GM21619 (cell line): ENCODE measurements around the gene TPBGL.

Experiments
- ATAC-seq: cut with Tn5 transposase; IDR thresholded peaks from one replicate; pipeline ENCODE4 v1.9.1; 2021; ENCODE audit not compliant: unreplicated experiment

The TPBGL gene

GRCh38 chr11:75289919-75290318 lies 49.3 kb downstream of the TPBGL start:
- ATAC-seq, result no peak

DNA sequence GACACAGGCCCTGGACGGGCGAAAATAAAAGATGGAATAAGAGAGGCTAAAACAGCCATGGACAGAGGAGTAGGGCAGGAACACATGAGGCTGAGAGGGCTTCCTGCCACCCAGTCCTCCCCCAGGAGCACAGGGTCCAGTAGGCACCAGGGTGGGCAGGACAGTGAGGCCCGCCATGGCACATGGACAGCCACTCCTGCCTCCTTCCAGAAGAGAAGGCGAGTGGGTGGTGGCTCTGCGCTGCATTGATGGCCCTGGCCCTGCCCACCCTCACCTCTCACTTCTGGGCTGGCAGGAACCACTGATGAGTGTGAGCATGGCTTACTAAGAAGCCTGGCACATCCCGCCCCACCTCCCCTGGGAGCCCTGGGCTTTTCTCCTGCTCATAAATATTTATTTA lies 51.2 kb downstream of the TPBGL start:
- no peak for ATAC-seq

DNA sequence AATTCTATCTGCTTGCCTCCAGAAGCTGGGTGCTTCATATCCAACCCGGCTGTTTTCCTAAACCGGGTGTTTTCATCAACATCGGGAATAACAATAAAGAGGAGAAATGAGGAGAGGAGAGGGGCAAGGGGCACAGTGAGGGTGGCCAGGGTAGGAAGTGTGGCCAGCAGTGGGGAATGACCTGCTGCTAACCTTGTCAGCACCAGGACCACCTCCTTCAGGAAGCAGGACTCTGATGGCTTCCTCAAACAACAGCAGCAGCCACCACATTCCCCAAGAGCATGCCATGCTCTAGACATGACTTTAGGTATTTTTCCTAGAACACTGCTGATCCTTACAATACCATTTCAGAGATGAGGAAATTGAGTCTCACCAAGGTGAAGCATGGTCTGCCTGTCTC lies 52.4 kb downstream of the TPBGL start:
- ATAC-seq, result no peak
